H9 (cell line): ENCODE results near the gene GPC3. TPM values are rescaled to one million over a fixed set of nuclear protein-coding genes. Genes with fewer than 3 reads are reported as not detected.

ENCODE experiments used
- DNase-seq: peaks from one replicate; pipeline ENCODE4 v3.0.0-alpha.2; 2017
- H2AFZ ChIP-seq: one replicate; pipeline ENCODE4 v1.6.1; 2013; ENCODE audit warnings: mild to moderate bottlenecking, low read length, control low read depth, moderate library complexity
- H2AK5ac ChIP-seq: 2 replicates; pipeline ENCODE4 v1.6.1; 2013; ENCODE audit warnings: low read length, control low read depth, mixed read lengths; ENCODE audit not compliant: insufficient read length
- H2BK120ac ChIP-seq: one replicate; pipeline ENCODE4 v1.6.1; 2013; ENCODE audit warnings: low read depth, mild to moderate bottlenecking, low read length, control low read depth, inconsistent platforms; ENCODE audit not compliant: poor library complexity, severe bottlenecking
- H2BK12ac ChIP-seq: 2 replicates; pipeline ENCODE4 v1.6.1; 2013; ENCODE audit warnings: low read length, control low read depth, mixed read lengths, low read depth; ENCODE audit not compliant: insufficient read length
- H2BK15ac ChIP-seq: 2 replicates; pipeline ENCODE4 v1.6.1; 2013; ENCODE audit warnings: low read depth, low read length, control low read depth
- H2BK20ac ChIP-seq: one replicate; pipeline ENCODE4 v1.6.1; 2013; ENCODE audit warnings: low read depth, mild to moderate bottlenecking, low read length, control low read depth, inconsistent platforms; ENCODE audit not compliant: poor library complexity, severe bottlenecking
- H2BK5ac ChIP-seq: 2 replicates; pipeline ENCODE4 v1.6.1; 2013; ENCODE audit warnings: low read length, control low read depth, mixed read lengths; ENCODE audit not compliant: insufficient read length
- H3K14ac ChIP-seq: 2 replicates; pipeline ENCODE4 v1.6.1; 2013; ENCODE audit warnings: low read length, control low read depth; ENCODE audit not compliant: insufficient read depth
- H3K18ac ChIP-seq: 2 replicates; pipeline ENCODE4 v1.6.1; 2013; ENCODE audit warnings: low read depth, mild to moderate bottlenecking, mixed read lengths, low read length, control low read depth; ENCODE audit not compliant: insufficient read length
- H3K23ac ChIP-seq: 2 replicates; pipeline ENCODE4 v1.6.1; 2013; ENCODE audit warnings: low read length, control low read depth, mixed read lengths, low read depth; ENCODE audit not compliant: insufficient read length
- H3K23me2 ChIP-seq: 2 replicates; pipeline ENCODE4 v1.6.1; 2013; ENCODE audit warnings: low read depth, mild to moderate bottlenecking, mixed read lengths, low read length, control low read depth; ENCODE audit not compliant: insufficient read length, poor library complexity, severe bottlenecking
- H3K27ac ChIP-seq: 2 replicates; pipeline ENCODE4 v1.5.1; 2013; ENCODE audit warnings: low read length, control low read depth, mixed read lengths, low read depth; ENCODE audit not compliant: insufficient read length
- H3K27me3 ChIP-seq: 2 replicates; pipeline ENCODE4 v1.6.1; 2013; ENCODE audit warnings: low read length, control low read depth, inconsistent platforms; ENCODE audit not compliant: insufficient read depth
- H3K4ac ChIP-seq: 2 replicates; pipeline ENCODE4 v1.6.1; 2013; ENCODE audit warnings: low read depth, mild to moderate bottlenecking, control low read depth, inconsistent platforms, low read length, moderate library complexity
- H3K4me1 ChIP-seq: 2 replicates; pipeline ENCODE4 v1.6.1; 2013; ENCODE audit warnings: low read length, control low read depth, inconsistent platforms; ENCODE audit not compliant: insufficient read depth
- H3K4me2 ChIP-seq: 2 replicates; pipeline ENCODE4 v1.6.1; 2013; ENCODE audit warnings: low read length, control low read depth, mixed read lengths; ENCODE audit not compliant: insufficient read length, insufficient read depth
- H3K56ac ChIP-seq: 2 replicates; pipeline ENCODE4 v1.6.1; 2013; ENCODE audit warnings: low read depth, mild to moderate bottlenecking, mixed read lengths, low read length, control low read depth; ENCODE audit not compliant: insufficient read length
- H3K79me1 ChIP-seq: 2 replicates; pipeline ENCODE4 v1.6.1; 2013; ENCODE audit warnings: low read depth, mild to moderate bottlenecking, moderate library complexity, low read length, control low read depth, inconsistent platforms; ENCODE audit not compliant: insufficient read depth, poor library complexity, severe bottlenecking
- H3K79me2 ChIP-seq: 2 replicates; pipeline ENCODE4 v1.6.1; 2013; ENCODE audit warnings: low read length, control low read depth, inconsistent platforms; ENCODE audit not compliant: insufficient read depth
- H3K9ac ChIP-seq: 2 replicates; pipeline ENCODE4 v1.6.1; 2013; ENCODE audit warnings: low read length, control low read depth, mixed read lengths; ENCODE audit not compliant: insufficient read length; ENCODE audit errors: extremely low read depth
- H3K9me3 ChIP-seq: one replicate; pipeline ENCODE4 v1.6.1; 2013; ENCODE audit warnings: low read depth, low read length, inconsistent platforms; ENCODE audit not compliant: control insufficient read depth
- H3T11ph ChIP-seq: one replicate; pipeline ENCODE4 v1.6.1; 2013; ENCODE audit warnings: mild to moderate bottlenecking, low read length, control low read depth, inconsistent platforms
- H4K20me1 ChIP-seq: one replicate; pipeline ENCODE4 v1.6.1; 2013; ENCODE audit not compliant: control insufficient read depth, insufficient read length, insufficient read depth
- H4K5ac ChIP-seq: 2 replicates; pipeline ENCODE4 v1.6.1; 2013; ENCODE audit warnings: low read depth, mild to moderate bottlenecking, mixed read lengths, low read length, control low read depth; ENCODE audit not compliant: insufficient read length
- H4K8ac ChIP-seq: replicated peaks from 2 replicates; pipeline ENCODE4 v1.6.1; 2013; ENCODE audit warnings: low read length, control low read depth, mixed read lengths, low read depth; ENCODE audit not compliant: insufficient read length
- H4K91ac ChIP-seq: 2 replicates; pipeline ENCODE4 v1.6.1; 2013; ENCODE audit warnings: low read depth, mild to moderate bottlenecking, moderate library complexity, mixed read lengths, low read length, control low read depth; ENCODE audit not compliant: insufficient read length
- H3K27ac Mint-ChIP-seq, 3 experiments: 2 replicates in 2 of 3; 3 replicates in 1 of 3; pipeline ENCODE4 v1.8.0; 2020 to 2021; ENCODE audit warnings: mixed read lengths in 3 of 3, mild to moderate bottlenecking in 1 of 3, moderate library complexity in 1 of 3
- H3K27me3 Mint-ChIP-seq: 2 replicates; pipeline ENCODE4 v1.8.0; 2021; ENCODE audit warnings: low read depth, mild to moderate bottlenecking, moderate library complexity, mixed read lengths
- H3K36me3 Mint-ChIP-seq, 3 experiments: 2 replicates in 2 of 3; 3 replicates in 1 of 3; pipeline ENCODE4 v1.8.0; 2020 to 2021; ENCODE audit warnings: low read depth in 3 of 3, mixed read lengths in 3 of 3; ENCODE audit not compliant: insufficient read depth in 1 of 3
- H3K4me1 Mint-ChIP-seq, 2 experiments: 2 replicates each; pipeline ENCODE4 v1.8.0; 2020; ENCODE audit warnings: mixed read lengths in 2 of 2
- H3K4me3 Mint-ChIP-seq, 2 experiments: 2 replicates in 1 of 2; 3 replicates in 1 of 2; pipeline ENCODE4 v1.8.0; 2020 to 2021; ENCODE audit warnings: mild to moderate bottlenecking in 2 of 2, mixed read lengths in 2 of 2, moderate library complexity in 1 of 2
- H3K9me3 Mint-ChIP-seq, 2 experiments: 2 replicates in 1 of 2; 3 replicates in 1 of 2; pipeline ENCODE4 v1.8.0; 2020; ENCODE audit warnings: mild to moderate bottlenecking in 2 of 2, mixed read lengths in 2 of 2, moderate library complexity in 1 of 2
- CTCF ChIP-seq: fragments of 200-600 bp; sonication (generic); conservative IDR thresholded peaks from 3 replicates; pipeline ENCODE4 v1.8.0; 2021; ENCODE audit warnings: antibody characterized with exemption, mild to moderate bottlenecking
- WGBS: extraction: QIAGEN DNeasy Blood & Tissue Kit; methylation state at CpG from one replicate; pipeline ENCODE4 v1.1.7; 2013; ENCODE audit warnings: missing lambda C conversion rate, low lambda C conversion rate, mixed read lengths; ENCODE audit not compliant: insufficient read length; ENCODE audit errors: extremely low coverage; 5-methylcytosine and 5-hydroxymethylcytosine counted together
- total RNA-seq: library from RNA; stranded (reverse); gene quantifications from 2 replicates; pipeline ENCODE4 v1.2.1, GENCODE V29; 2021

The GPC3 gene
- total RNA-seq, 1 experiment from 2014 or later = 108 TPM

DNA sequence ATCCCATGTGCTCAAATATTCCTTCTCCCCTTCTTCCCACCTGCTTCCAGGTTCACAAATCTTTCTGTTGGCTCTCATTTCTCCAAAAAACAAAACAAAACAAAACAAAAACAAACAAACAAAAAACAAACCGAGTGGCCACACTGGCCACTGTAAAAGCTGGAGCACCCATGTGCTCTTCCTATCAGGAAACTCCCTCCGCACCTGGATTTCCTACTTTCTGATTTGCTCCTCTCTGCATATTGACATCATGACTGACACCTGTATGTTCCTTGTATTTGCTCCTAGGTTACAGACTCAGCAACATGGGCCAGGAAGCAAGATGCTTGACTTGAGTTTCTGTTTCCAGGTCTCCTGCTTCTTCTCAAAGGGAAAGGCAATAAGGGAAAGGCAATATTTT, 258.8 kb downstream of the GPC3 start:
- Mint-ChIP-seq H3K4me1 (peaks cover 11 to 13% of the 10 kb centered on the region in 2 experiments), H3K27me3 (no peaks in the 10 kb centered on the region), H3K4me3 (no peak overlapping the region), H3K9me3 (no peaks in the 10 kb centered on the region), H3K36me3 (peaks cover 0 to 2% (median 0%) of the 10 kb centered on the region in 3 experiments; a peak in 1 of 7 replicates), H3K27ac (peak overlapping the region in 2 of 3 experiments; percentile 8 to 69; a peak in 3 of 7 replicates)
- Histone ChIP-seq H4K20me1 (no peaks in the 10 kb centered on the region), H2BK12ac (no peak overlapping the region), H2BK5ac (no peak overlapping the region), H3T11ph (no peak overlapping the region), H4K8ac (no peak overlapping the region), H3K79me1 (no peaks in the 10 kb centered on the region), H3K9ac (no peak overlapping the region), H3K4me1 (no peaks in the 10 kb centered on the region), H3K56ac (no peak overlapping the region), H3K27ac (no peak overlapping the region), H2BK20ac (no peak overlapping the region), H3K4me2 (no peak overlapping the region), H2BK15ac (no peak overlapping the region), H4K91ac (no peak overlapping the region), H3K23me2 (no peaks in the 10 kb centered on the region), H2AFZ (no peak overlapping the region), H4K5ac (no peak overlapping the region), H3K27me3 (no peaks in the 10 kb centered on the region), H3K14ac (no peak overlapping the region), H3K9me3 (no peaks in the 10 kb centered on the region), H2BK120ac (no peak overlapping the region), H2AK5ac (no peak overlapping the region), H3K23ac (no peak overlapping the region), H3K18ac (no peak overlapping the region), H3K79me2 (no peaks in the 10 kb centered on the region), H3K4ac (no peak overlapping the region)
- no CpG with 5 or more reads among the region's 2 CpGs for WGBS
- no peak for DNase-seq
- TF ChIP-seq CTCF = no peak
